ENCODE data around the gene COL27A1. TPM values are rescaled to one million over a fixed set of nuclear protein-coding genes. Genes with fewer than 3 reads are reported as not detected.

Gene COL27A1
- total RNA-seq, 1 donor from 2014 or later, result 8.5 TPM

DNA sequence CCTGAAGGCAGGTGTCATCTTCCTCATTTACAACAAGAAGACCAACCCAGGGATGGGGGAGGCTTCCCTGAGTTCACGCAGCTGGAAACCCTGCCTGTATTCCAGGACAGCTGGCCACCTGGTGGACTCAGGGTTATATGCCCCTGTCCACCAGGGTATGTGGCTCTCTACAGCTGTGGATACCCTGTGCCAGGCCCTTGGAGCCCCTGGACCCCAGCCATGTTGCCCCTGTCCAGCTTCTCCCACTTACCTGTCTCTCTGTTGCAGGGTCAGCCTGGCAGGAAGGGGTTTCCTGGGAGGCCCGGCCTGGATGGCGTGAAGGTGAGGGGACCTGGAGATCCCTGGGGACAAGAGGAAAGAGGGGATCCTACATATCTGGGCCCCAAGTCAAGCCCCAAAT, 87.9 kb downstream of the COL27A1 start:
- no peak for DNase-seq (ENCODE audit: low read depth)
- TF ChIP-seq, protein P1, sequence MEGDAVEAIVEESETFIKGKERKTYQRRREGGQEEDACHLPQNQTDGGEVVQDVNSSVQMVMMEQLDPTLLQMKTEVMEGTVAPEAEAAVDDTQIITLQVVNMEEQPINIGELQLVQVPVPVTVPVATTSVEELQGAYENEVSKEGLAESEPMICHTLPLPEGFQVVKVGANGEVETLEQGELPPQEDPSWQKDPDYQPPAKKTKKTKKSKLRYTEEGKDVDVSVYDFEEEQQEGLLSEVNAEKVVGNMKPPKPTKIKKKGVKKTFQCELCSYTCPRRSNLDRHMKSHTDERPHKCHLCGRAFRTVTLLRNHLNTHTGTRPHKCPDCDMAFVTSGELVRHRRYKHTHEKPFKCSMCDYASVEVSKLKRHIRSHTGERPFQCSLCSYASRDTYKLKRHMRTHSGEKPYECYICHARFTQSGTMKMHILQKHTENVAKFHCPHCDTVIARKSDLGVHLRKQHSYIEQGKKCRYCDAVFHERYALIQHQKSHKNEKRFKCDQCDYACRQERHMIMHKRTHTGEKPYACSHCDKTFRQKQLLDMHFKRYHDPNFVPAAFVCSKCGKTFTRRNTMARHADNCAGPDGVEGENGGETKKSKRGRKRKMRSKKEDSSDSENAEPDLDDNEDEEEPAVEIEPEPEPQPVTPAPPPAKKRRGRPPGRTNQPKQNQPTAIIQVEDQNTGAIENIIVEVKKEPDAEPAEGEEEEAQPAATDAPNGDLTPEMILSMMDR (conservative IDR thresholded peaks at IDR 0.05; ENCODE audit: low read depth, low read length), result no peak
- no peak overlapping the region for H3K4me3 ChIP-seq (ENCODE audit: low read depth, low read length)

DNA sequence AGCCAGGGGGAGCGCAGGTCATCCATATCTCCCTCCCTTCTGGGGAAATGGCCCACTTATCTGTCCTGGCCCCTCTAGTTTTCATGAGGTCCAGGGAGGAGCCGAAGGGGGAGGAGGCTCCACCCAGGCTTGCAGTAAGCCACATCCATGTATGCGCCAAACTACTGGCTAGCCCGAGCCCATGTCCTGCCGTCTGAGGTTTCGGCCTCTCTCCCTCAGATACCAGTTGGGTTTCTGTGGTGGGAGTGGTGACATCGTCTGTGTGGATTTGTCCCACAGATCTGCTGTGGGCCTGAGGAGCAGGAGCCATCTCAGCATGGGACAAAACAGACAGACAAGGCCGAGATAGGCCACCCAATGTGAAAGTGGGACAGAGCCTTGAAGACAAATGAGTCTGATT, 89.2 kb downstream of the COL27A1 start:
- TF ChIP-seq, protein P1 (conservative IDR thresholded peaks at IDR 0.05; ENCODE audit: low read depth, low read length), result no peak
- no peak for DNase-seq (ENCODE audit: low read depth)
- H3K4me3 ChIP-seq (ENCODE audit: low read depth, low read length), result no peak overlapping the region

DNA sequence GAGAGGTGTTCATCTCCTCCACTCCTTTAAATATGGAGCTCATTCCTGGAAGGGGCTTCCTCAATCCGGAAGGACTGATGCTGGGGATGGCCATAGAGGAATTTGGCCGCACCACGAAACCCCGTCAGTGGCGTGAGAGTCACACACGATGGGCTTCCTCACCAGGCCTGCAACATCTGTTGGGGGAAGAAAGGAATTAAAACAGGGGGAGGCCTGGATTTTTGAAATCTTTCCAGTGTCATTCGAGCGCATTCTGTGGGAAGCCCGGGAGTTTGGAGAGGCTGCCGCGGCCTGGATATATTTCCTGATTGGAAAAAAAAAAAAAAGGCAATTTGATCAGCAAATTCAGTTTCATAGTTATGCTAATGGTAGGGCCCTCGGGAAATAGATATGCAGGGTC, 91.2 kb downstream of the COL27A1 start:
- H3K4me3 ChIP-seq (ENCODE audit: low read depth, low read length), result no peak overlapping the region
- DNase-seq (ENCODE audit: low read depth), result no peak
- TF ChIP-seq, protein P1 (conservative IDR thresholded peaks at IDR 0.05; ENCODE audit: low read depth, low read length), result no peak

GRCh38 chr9:114247077-114247476, 91.7 kb downstream of the COL27A1 start:
- TF ChIP-seq, protein P1 (conservative IDR thresholded peaks at IDR 0.05; ENCODE audit: low read depth, low read length), result no peak
- no peak overlapping the region for H3K4me3 ChIP-seq (ENCODE audit: low read depth, low read length)
- no peak for DNase-seq (ENCODE audit: low read depth)

DNA sequence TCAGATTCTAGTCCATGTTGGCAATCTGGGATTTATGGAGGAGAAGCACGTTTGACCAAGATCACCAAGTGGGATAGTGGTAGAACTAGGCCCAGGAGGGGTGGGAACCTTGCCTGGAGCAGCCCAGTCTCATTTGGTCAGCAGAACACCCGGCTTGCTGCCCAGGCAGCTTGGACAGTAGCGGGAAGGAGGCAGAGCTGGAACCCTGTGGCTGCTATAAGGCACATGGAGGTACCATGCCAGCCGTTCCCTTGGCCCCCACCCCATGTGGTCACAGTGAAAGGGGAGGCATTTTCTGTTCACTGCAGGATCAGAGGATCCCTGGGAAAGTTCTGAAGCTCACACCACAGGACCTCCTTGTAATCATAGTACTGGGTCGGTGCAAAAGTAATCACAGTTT, 92.2 kb downstream of the COL27A1 start:
- DNase-seq (ENCODE audit: low read depth), result no peak
- TF ChIP-seq, protein P1 (conservative IDR thresholded peaks at IDR 0.05; ENCODE audit: low read depth, low read length), result no peak
- H3K4me3 ChIP-seq (ENCODE audit: low read depth, low read length), result no peak overlapping the region

DNA sequence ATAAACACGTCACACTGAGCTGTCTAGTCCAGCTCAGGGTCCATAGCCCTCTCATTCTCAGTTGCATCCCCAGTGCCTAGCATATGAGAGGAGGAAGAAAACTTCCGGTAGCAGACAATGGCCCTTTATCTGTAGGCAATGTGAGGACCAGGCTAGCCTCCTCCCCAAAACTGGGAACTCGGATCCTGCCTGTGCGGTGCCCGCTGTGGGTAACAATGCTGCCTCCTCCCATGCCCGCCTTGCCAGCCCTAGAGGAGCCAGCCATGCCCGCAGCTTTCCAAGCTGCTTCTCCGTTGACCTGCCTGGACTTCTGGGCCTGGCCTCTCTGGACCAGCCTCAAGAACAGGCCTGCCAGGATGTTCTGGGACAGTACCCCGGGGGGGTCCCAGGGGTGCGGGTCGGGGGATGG, 93.0 kb downstream of the COL27A1 start:
- no peak for DNase-seq (ENCODE audit: low read depth)
- TF ChIP-seq, protein P1 (conservative IDR thresholded peaks at IDR 0.05; ENCODE audit: low read depth, low read length), result no peak
- no peak overlapping the region for H3K4me3 ChIP-seq (ENCODE audit: low read depth, low read length)

DNA sequence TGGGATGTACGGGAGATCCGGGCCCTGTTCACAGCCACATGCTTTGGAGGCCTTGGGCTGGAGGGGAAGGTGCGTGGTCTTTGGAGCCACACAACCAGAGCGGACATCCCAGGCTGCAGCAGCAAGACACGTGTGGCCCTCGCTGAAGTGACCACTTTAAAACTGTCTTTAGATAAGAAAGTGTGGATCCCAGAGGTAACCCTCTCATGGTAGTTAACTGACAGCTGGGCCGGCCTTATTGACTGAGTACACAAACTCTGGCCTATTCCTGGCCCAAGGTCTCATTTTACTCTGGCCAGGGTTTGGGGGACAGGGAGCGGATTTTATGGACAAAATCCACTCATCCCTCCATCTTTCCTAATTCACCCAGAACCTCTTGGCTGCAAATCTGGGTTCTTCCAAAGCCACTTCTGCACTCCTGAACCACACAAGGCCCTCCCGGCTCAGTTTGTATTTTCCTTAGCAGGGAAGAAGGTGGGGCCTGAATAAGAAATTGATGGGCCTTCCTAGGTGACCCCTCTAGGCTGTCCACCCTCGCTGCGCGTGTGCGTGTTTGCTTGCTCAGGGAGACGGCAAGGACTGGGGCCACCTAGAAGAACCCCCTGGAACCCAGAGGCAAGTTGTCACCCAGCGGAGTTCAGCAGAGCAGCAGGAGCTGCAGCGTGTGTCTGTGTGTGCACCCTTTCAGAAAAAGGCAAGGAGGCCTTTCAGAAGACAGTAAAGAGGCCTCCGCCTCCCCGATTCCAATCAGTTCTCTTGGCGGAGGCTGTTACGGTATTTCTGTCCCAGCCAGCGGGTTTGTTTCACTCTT, 94.3 kb downstream of the COL27A1 start:
- no peak for DNase-seq (ENCODE audit: low read depth)
- TF ChIP-seq, protein P1 (conservative IDR thresholded peaks at IDR 0.05; ENCODE audit: low read depth, low read length), result no peak
- no peak overlapping the region for H3K4me3 ChIP-seq (ENCODE audit: low read depth, low read length)

All from epithelial cell of proximal tubule (primary cell).